Endodermal cell (in vitro differentiated cells): ENCODE measurements around the gene NACAD. TPM values are rescaled to one million over a fixed set of nuclear protein-coding genes. Genes with fewer than 3 reads are reported as not detected.
A peak's percentile ranks its signal among the peaks of the same experiment; 100 is the strongest.

Source experiments
- DNase-seq: peaks from one replicate; pipeline ENCODE4 v3.0.0-alpha.2; 2017
- H3K27ac ChIP-seq: 2 replicates; pipeline ENCODE4 v1.5.1; 2013; ENCODE audit warnings: mild to moderate bottlenecking, low read depth, low read length, moderate library complexity
- H3K27me3 ChIP-seq: 2 replicates; pipeline ENCODE4 v1.6.1; 2013; ENCODE audit warnings: mild to moderate bottlenecking, low read length, moderate library complexity; ENCODE audit not compliant: insufficient read depth, control insufficient read depth, poor library complexity, severe bottlenecking
- H3K36me3 ChIP-seq: 2 replicates; pipeline ENCODE4 v1.7.0; 2013; ENCODE audit warnings: mild to moderate bottlenecking, low read length, moderate library complexity; ENCODE audit not compliant: control insufficient read depth, insufficient read depth
- H3K4me1 ChIP-seq: one replicate; pipeline ENCODE4 v1.7.0; 2013; ENCODE audit warnings: low read length; ENCODE audit not compliant: control insufficient read depth, insufficient read depth
- H3K4me3 ChIP-seq: 2 replicates; pipeline ENCODE4 v1.5.1; 2013; ENCODE audit warnings: mild to moderate bottlenecking, low read length, moderate library complexity
- H3K9ac ChIP-seq: 2 replicates; pipeline ENCODE4 v1.6.1; 2013; ENCODE audit warnings: mild to moderate bottlenecking, low read length, moderate library complexity; ENCODE audit not compliant: poor library complexity, severe bottlenecking; ENCODE audit errors: extremely low read depth
- H3K9me3 ChIP-seq: 2 replicates; pipeline ENCODE4 v1.6.1; 2013; ENCODE audit warnings: mild to moderate bottlenecking, low read length, moderate library complexity; ENCODE audit not compliant: control insufficient read depth
- H3K27ac Mint-ChIP-seq: 2 replicates; pipeline ENCODE4 v1.8.0; 2020; ENCODE audit warnings: mixed read lengths
- H3K27me3 Mint-ChIP-seq: 2 replicates; pipeline ENCODE4 v1.8.0; 2021; ENCODE audit warnings: mild to moderate bottlenecking, mixed read lengths; ENCODE audit not compliant: insufficient read depth
- H3K36me3 Mint-ChIP-seq: 2 replicates; pipeline ENCODE4 v1.8.0; 2020; ENCODE audit warnings: low read depth, mixed read lengths
- H3K4me1 Mint-ChIP-seq: 2 replicates; pipeline ENCODE4 v1.8.0; 2020; ENCODE audit warnings: mixed read lengths
- H3K4me3 Mint-ChIP-seq: 2 replicates; pipeline ENCODE4 v1.8.0; 2020; ENCODE audit warnings: mild to moderate bottlenecking, moderate library complexity, mixed read lengths
- H3K9me3 Mint-ChIP-seq: 2 replicates; pipeline ENCODE4 v1.8.0; 2020; ENCODE audit warnings: mild to moderate bottlenecking, mixed read lengths
- WGBS, 2 experiments: methylation state at CpG; one replicate each; pipeline versions ENCODE4 v1.1.5 to v1.1.7; 2013; ENCODE audit warnings: missing lambda C conversion rate in 2 of 2, mixed read lengths in 1 of 2; ENCODE audit not compliant: insufficient coverage in 1 of 2, insufficient read length in 1 of 2; 5-methylcytosine and 5-hydroxymethylcytosine counted together
- total RNA-seq, 2 donors: library from RNA; stranded (reverse); fragmentation: NEBNext Ultra II Directional in 1 of 2; extraction: Animal tissue kit (Norgen Biotek cat#: 25700) in 1 of 2; gene quantifications; 2 replicates in 1 of 2; 3 replicates in 1 of 2; pipeline ENCODE4 v1.2.1, GENCODE V29; 2021
- TF ChIP-seq, protein P1 (sequence below): fragments of 200-600 bp; sonication (generic); conservative IDR thresholded peaks from 2 replicates; pipeline ENCODE4 v1.5.0; 2021; ENCODE audit warnings: antibody characterized with exemption, mild to moderate bottlenecking

Gene NACAD
- total RNA-seq, 2 donors from 2014 or later, result 5.8 to 6.7 TPM

DNA sequence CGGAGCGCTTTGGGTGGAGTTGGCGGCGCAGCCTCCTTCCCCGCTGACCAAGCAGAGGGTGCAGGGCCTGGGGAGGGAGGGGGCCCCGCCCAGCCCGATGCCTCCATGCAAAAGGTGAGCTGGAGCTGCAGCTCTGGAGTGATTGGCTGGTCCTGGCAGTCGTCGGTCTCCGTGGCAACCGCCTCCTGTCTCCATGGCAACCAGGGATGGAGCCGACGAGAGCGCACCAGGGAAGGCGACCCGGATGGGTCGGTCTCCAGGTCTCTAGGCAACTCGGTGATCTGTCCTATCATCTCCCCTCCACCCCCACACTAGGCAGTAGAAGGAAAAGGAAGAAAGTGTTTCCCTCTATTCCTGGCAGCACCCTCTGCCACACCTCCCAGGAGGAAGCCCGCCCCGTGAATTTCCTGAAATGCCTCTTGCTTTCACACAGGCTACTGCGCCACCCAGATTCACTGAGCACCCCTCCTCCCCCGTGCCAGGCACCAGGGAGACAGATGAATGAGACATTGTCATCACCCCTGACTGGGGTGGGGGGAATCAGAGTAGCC is 647 bp upstream of the NACAD start:
- DNase-seq, result peak; percentile 98
- H3K36me3 Mint-ChIP-seq, result no peaks in the 10 kb centered on the region
- H3K4me1 Mint-ChIP-seq, result peaks cover 6% of the 10 kb centered on the region
- H3K27me3 ChIP-seq, result peaks cover 14% of the 10 kb centered on the region
- H3K9me3 ChIP-seq, result no peaks in the 10 kb centered on the region
- peak overlapping the region; percentile 81 for H3K4me3 ChIP-seq
- H3K9me3 Mint-ChIP-seq, result peaks cover 2% of the 10 kb centered on the region
- H3K36me3 ChIP-seq, result no peaks in the 10 kb centered on the region
- 12 to 36% methylated on average over 7 to 22 of the region's 22 CpGs for WGBS, 2 experiments
- TF ChIP-seq, protein P1, sequence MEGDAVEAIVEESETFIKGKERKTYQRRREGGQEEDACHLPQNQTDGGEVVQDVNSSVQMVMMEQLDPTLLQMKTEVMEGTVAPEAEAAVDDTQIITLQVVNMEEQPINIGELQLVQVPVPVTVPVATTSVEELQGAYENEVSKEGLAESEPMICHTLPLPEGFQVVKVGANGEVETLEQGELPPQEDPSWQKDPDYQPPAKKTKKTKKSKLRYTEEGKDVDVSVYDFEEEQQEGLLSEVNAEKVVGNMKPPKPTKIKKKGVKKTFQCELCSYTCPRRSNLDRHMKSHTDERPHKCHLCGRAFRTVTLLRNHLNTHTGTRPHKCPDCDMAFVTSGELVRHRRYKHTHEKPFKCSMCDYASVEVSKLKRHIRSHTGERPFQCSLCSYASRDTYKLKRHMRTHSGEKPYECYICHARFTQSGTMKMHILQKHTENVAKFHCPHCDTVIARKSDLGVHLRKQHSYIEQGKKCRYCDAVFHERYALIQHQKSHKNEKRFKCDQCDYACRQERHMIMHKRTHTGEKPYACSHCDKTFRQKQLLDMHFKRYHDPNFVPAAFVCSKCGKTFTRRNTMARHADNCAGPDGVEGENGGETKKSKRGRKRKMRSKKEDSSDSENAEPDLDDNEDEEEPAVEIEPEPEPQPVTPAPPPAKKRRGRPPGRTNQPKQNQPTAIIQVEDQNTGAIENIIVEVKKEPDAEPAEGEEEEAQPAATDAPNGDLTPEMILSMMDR, result no peak
- H3K9ac ChIP-seq, result no peak overlapping the region
- H3K27ac Mint-ChIP-seq, result no peak overlapping the region
- peak overlapping the region; percentile 61 for H3K4me3 Mint-ChIP-seq
- H3K27ac ChIP-seq, result peak overlapping the region; percentile 74
- H3K4me1 ChIP-seq, result no peaks in the 10 kb centered on the region
- peaks cover 16% of the 10 kb centered on the region for H3K27me3 Mint-ChIP-seq

DNA sequence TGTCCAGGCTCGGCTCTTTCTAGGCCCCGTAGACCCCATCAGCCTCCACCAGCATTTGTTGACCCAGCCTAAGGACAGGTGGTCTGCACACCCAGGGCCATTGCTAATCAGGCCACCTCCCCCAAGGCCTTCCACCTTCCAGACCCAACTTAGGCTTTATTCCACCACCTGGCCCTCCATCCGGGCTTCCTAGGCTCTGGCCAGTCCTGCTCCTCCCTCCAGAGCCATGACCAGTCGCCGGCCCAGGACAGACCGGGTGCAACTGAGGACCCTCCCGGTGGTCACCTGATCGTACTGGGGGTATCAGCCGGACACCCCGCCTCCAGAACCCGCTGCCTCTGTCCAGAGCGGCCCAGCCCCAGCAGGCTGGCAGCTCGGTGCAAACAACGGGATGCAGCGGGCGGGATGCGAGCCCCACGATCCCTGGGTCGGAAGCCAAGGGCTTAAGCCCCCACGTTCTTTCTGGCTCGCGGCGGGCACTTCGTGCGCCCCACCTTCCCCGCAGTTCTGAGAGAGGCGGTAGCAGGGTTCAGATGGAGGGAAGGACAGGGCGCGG is 545 bp downstream of the NACAD start:
- no peak for DNase-seq
- Histone ChIP-seq H3K27ac (no peak overlapping the region), H3K9ac (no peak overlapping the region), H3K4me1 (no peaks in the 10 kb centered on the region), H3K36me3 (no peaks in the 10 kb centered on the region), H3K9me3 (no peaks in the 10 kb centered on the region), H3K4me3 (peak overlapping the region; percentile 29), H3K27me3 (peaks cover 14% of the 10 kb centered on the region)
- H3K27me3 Mint-ChIP-seq, result peaks cover 16% of the 10 kb centered on the region
- H3K27ac Mint-ChIP-seq, result no peak overlapping the region
- H3K9me3 Mint-ChIP-seq, result no peaks in the 10 kb centered on the region
- TF ChIP-seq, protein P1, result no peak
- 48 to 77% methylated on average over 12 to 29 of the region's 29 CpGs for WGBS, 2 experiments
- peak overlapping the region; percentile 61 for H3K4me3 Mint-ChIP-seq
- H3K36me3 Mint-ChIP-seq, result no peaks in the 10 kb centered on the region
- peaks cover 6% of the 10 kb centered on the region for H3K4me1 Mint-ChIP-seq

DNA sequence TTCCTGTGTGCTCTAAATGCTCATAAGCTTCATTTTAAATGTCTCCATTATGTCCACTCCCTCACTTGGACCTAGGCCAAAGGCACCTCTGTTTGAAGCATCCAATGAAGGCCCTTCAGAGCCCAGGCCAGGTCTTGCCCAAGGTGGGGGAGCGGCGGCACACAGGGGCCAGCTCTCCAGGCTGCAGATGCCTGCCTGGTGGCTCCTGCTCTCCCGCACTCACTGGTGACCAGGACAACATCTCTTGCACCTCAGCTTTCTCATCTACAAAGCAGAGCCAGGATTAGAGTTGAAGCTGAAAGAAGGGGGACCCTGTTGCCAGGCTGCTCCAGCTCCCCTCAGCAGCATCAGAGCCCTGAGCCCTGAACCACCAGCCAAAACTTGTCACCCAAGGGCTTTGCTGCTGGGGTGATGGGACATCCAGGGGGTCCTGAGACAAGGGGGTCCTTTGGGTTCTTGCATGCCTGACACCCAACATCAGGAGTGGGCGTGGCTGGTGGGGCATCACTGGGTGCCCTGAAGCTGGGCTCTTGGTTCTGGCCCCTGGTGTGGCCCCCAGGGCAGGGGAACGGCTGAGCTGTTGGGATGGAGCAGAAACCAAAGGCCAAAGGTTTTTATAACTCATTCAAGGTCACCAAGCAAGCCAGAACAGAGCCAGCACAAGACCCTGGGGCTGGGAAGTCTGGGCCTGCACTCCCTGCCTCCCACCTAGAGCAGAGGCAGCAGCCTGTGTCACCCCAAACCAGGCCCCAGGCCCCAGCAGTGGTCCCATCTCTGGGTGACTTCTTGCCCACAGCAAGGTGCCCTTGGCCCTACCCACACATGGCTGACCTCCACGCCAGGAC is 1.2 kb downstream of the NACAD start:
- peak overlapping the region; percentile 61 for H3K4me3 Mint-ChIP-seq
- DNase-seq, result no peak
- peaks cover 14% of the 10 kb centered on the region for H3K27me3 ChIP-seq
- peaks cover 2% of the 10 kb centered on the region for H3K4me1 Mint-ChIP-seq
- no peak overlapping the region for H3K27ac Mint-ChIP-seq
- H3K9ac ChIP-seq, result no peak overlapping the region
- no peaks in the 10 kb centered on the region for H3K36me3 Mint-ChIP-seq
- H3K36me3 ChIP-seq, result no peaks in the 10 kb centered on the region
- H3K27ac ChIP-seq, result no peak overlapping the region
- no peaks in the 10 kb centered on the region for H3K9me3 Mint-ChIP-seq
- no peaks in the 10 kb centered on the region for H3K4me1 ChIP-seq
- 93 to 95% methylated on average over 3 to 6 of the region's 6 CpGs for WGBS, 2 experiments
- TF ChIP-seq, protein P1, result no peak
- H3K4me3 ChIP-seq, result peak overlapping the region; percentile 29
- no peaks in the 10 kb centered on the region for H3K9me3 ChIP-seq
- peaks cover 16% of the 10 kb centered on the region for H3K27me3 Mint-ChIP-seq
